Body of pancreas (tissue), 4 donors: Measurements from ENCODE around the gene ALDH1A3. TPM values are rescaled to one million over a fixed set of nuclear protein-coding genes. Genes with fewer than 3 reads are reported as not detected.

ENCODE experiments used
- ATAC-seq: fragments of 150-250 bp; one replicate; pipeline ENCODE4 v1.9.1; 2016
- DNase-seq, 4 donors: peaks; one replicate each; pipeline ENCODE4 v3.0.0-alpha.2; 2019
- H3K27ac ChIP-seq, 4 donors: fragments of 200-600 bp; sonication (generic); 1 replicate in 3 of 4; 2 replicates in 1 of 4; pipeline versions ENCODE4 v1.5.1 to v1.6.1; 2016 to 2019; ENCODE audit warnings: mild to moderate bottlenecking in 1 of 4, mixed read lengths in 1 of 4, moderate library complexity in 1 of 4
- H3K27me3 ChIP-seq, 2 donors: fragments of 200-600 bp; sonication (generic); one replicate each; pipeline ENCODE4 v1.6.0; 2016; ENCODE audit warnings: mild to moderate bottlenecking in 1 of 2
- H3K36me3 ChIP-seq, 2 donors: fragments of 200-600 bp; sonication (generic); replicated peaks in 1 of 2; 2 replicates each; pipeline ENCODE4 v1.5.1; 2016; ENCODE audit warnings: low read depth in 2 of 2; ENCODE audit not compliant: insufficient read depth in 1 of 2
- H3K4me1 ChIP-seq: fragments of 200-600 bp; sonication (generic); one replicate; pipeline ENCODE4 v1.6.0; 2016
- H3K4me3 ChIP-seq, 2 donors: fragments of 200-600 bp; sonication (generic); 1 replicate in 1 of 2; 2 replicates in 1 of 2; pipeline ENCODE4 v1.5.1; 2016 to 2019
- H3K9me3 ChIP-seq, 3 donors: fragments of 200-600 bp; sonication (generic); 1 replicate in 2 of 3; 2 replicates in 1 of 3; pipeline ENCODE4 v1.5.1; 2016
- POLR2A ChIP-seq, 3 donors: fragments of 450-650 bp; IDR thresholded peaks; one replicate each; pipeline ENCODE4 v1.6.1; 2016; ENCODE audit warnings: antibody characterized with exemption in 3 of 3, mild to moderate bottlenecking in 2 of 3
- WGBS, 2 donors: methylation state at CpG; one replicate each; pipeline ENCODE4 v1.1.5; 2017; 5-methylcytosine and 5-hydroxymethylcytosine counted together
- intact Hi-C: fragments of 100-400 bp; cut with DNase I; formaldehyde crosslinking; loops from one replicate; pipeline ENCODE4 v1.15.1; 2023
- total RNA-seq, 2 donors: library from RNA; depleted of rRNA; stranded (reverse); fragments of >200 nt; gene quantifications; one replicate each; pipeline ENCODE4 v1.1.0, GENCODE V29; 2016
- TF ChIP-seq, protein P1 (sequence below), 7 experiments: fragments of 450-650 bp in 4 of 7; fragments of 200-600 bp in 3 of 7; sonication (generic) in 3 of 7; IDR thresholded peaks; one replicate each; pipeline ENCODE4 v1.5.1; 2016 to 2019; ENCODE audit warnings: antibody characterized with exemption in 7 of 7

ALDH1A3 gene
- total RNA-seq, 2 donors from 2014 or later: 19.5 to 33.9 TPM

GRCh38 chr15:100893261-100893963 is 13.8 kb downstream of the ALDH1A3 start:
- intact Hi-C loops: no loop called here
- no peaks in the 10 kb centered on the region for H3K27me3 ChIP-seq
- TF ChIP-seq, protein P1, sequence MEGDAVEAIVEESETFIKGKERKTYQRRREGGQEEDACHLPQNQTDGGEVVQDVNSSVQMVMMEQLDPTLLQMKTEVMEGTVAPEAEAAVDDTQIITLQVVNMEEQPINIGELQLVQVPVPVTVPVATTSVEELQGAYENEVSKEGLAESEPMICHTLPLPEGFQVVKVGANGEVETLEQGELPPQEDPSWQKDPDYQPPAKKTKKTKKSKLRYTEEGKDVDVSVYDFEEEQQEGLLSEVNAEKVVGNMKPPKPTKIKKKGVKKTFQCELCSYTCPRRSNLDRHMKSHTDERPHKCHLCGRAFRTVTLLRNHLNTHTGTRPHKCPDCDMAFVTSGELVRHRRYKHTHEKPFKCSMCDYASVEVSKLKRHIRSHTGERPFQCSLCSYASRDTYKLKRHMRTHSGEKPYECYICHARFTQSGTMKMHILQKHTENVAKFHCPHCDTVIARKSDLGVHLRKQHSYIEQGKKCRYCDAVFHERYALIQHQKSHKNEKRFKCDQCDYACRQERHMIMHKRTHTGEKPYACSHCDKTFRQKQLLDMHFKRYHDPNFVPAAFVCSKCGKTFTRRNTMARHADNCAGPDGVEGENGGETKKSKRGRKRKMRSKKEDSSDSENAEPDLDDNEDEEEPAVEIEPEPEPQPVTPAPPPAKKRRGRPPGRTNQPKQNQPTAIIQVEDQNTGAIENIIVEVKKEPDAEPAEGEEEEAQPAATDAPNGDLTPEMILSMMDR (IDR thresholded peaks at IDR 0.05): no peak
- no peak for TF ChIP-seq POLR2A (IDR thresholded peaks at IDR 0.05)
- 82 to 83% methylated on average over 6 of the region's 6 CpGs for WGBS, 2 donors
- no peaks in the 10 kb centered on the region for H3K9me3 ChIP-seq
- DNase-seq: no peak
- H3K4me1 ChIP-seq: peaks cover 11% of the 10 kb centered on the region
- no peak overlapping the region for H3K27ac ChIP-seq
- no peak overlapping the region for H3K4me3 ChIP-seq
- no peak for ATAC-seq
- H3K36me3 ChIP-seq: no peaks in the 10 kb centered on the region

- H3K36me3 ChIP-seq: no peaks in the 10 kb centered on the region
- peaks cover 9% of the 10 kb centered on the region for H3K4me1 ChIP-seq
- intact Hi-C loops: no loop called here
- 70 to 89% methylated on average over 8 to 9 of the region's 9 CpGs for WGBS, 2 donors
- no peak overlapping the region for H3K4me3 ChIP-seq
- H3K27me3 ChIP-seq: no peaks in the 10 kb centered on the region
- DNase-seq: no peak
- H3K9me3 ChIP-seq: no peaks in the 10 kb centered on the region
- TF ChIP-seq POLR2A (IDR thresholded peaks at IDR 0.05): no peak
- TF ChIP-seq, protein P1 (IDR thresholded peaks at IDR 0.05): no peak
- no peak overlapping the region for H3K27ac ChIP-seq
- no peak for ATAC-seq
Observed at GRCh38 chr15:100893964-100894295, 14.3 kb downstream of the ALDH1A3 start.

DNA sequence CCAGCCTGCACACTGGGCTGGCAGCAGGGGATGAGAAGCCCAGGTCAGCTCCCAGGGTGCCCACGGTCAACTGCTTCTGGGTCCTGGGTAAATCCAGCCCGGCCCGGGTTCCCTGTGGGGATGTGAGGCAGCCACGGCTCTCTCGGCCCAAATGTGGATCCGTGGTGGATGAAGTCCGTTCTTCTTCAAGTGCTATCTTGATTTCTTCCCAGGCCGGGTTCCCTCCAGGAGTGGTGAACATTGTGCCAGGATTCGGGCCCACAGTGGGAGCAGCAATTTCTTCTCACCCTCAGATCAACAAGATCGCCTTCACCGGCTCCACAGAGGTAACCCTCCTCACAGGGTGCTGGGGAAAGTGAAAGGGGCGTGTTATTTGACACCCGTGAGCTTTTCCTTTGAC is 16.1 kb downstream of the ALDH1A3 start:
- no peaks in the 10 kb centered on the region for H3K27me3 ChIP-seq
- H3K36me3 ChIP-seq: no peaks in the 10 kb centered on the region
- H3K4me1 ChIP-seq: peaks cover 7% of the 10 kb centered on the region
- H3K27ac ChIP-seq: no peak overlapping the region
- H3K4me3 ChIP-seq: no peak overlapping the region
- TF ChIP-seq, protein P1 (IDR thresholded peaks at IDR 0.05): no peak
- no peak for TF ChIP-seq POLR2A (IDR thresholded peaks at IDR 0.05)
- no peaks in the 10 kb centered on the region for H3K9me3 ChIP-seq
- ATAC-seq (no peak), DNase-seq (peak in 1 of 4 donors; percentile 5)
- WGBS, 2 donors: 88 to 92% methylated on average over 13 of the region's 13 CpGs
- intact Hi-C loops: no loop called here

GRCh38 chr15:100897221-100898151 is 17.9 kb downstream of the ALDH1A3 start:
- Histone ChIP-seq H3K27me3 (no peaks in the 10 kb centered on the region), H3K36me3 (no peaks in the 10 kb centered on the region), H3K9me3 (no peaks in the 10 kb centered on the region), H3K4me3 (no peak overlapping the region), H3K4me1 (peaks cover 22% of the 10 kb centered on the region), H3K27ac (no peak overlapping the region)
- intact Hi-C loops: no loop called here
- TF ChIP-seq POLR2A (IDR thresholded peaks at IDR 0.05): no peak
- TF ChIP-seq, protein P1 (IDR thresholded peaks at IDR 0.05): no peak
- WGBS, 2 donors: 89 to 92% methylated on average over 11 to 26 of the region's 26 CpGs
- DNase-seq (no peak), ATAC-seq (no peak)
